ENCODE measurements around the gene MAP2K6. TPM values are rescaled to one million over a fixed set of nuclear protein-coding genes. Genes with fewer than 3 reads are reported as not detected.

The MAP2K6 gene
- total and polyA plus RNA-seq, 2 donors (not counting 3 experiments of a cell fraction or from before 2014, with no cell fraction given): 5.9 to 13.9 TPM

- FAIRE-seq: no peak
- no peaks in the 10 kb centered on the region for H3K9me3 ChIP-seq (replicated peaks; ENCODE audit: control insufficient read depth, insufficient read depth, low read length)
- peaks cover 65% of the 10 kb centered on the region for H3K4me1 ChIP-seq (ENCODE audit: control insufficient read depth, extremely low read depth, insufficient read depth, low read length)
- CTCF ChIA-PET: interaction anchor here (1.0 to 4.6 kb wide), 7 partner anchors 13 to 105 kb away, joined by 3 to 26 read pairs (median 4); no protein-coding TSS in a partner anchor
- peak overlapping the region; percentile 85 for H3K4me2 ChIP-seq (ENCODE audit: insufficient read depth, low read length)
- dilution Hi-C loops (cut with MboI; ENCODE audit: extremely low pct_ligation_motif_present, low sequenced_read_pairs): no loop called here
- peak; percentile 26 for DNase-seq (ENCODE audit: low read depth, low spot score)
- H3K9ac ChIP-seq (replicated peaks; ENCODE audit: extremely low read depth, insufficient read depth, low read length): peak overlapping the region; percentile 51
- no peaks in the 10 kb centered on the region for H3K27me3 ChIP-seq (ENCODE audit: control insufficient read depth in 2 of 2, insufficient read depth in 2 of 2, low read length in 2 of 2)
- TF ChIP-seq POLR2AphosphoS5 (IDR thresholded peaks at IDR 0.05; ENCODE audit: insufficient read depth, low read depth, low read length) (no peak), GATA2 (IDR thresholded peaks at IDR 0.05; ENCODE audit: insufficient read depth, insufficient read length, low read depth, low read length) (no peak), POLR2A (IDR thresholded peaks at IDR 0.05; ENCODE audit: low read depth, low read length) (no peak), EZH2 (IDR thresholded peaks at IDR 0.05; ENCODE audit: borderline replicate concordance, low read depth, low read length, severe bottlenecking) (no peak), MYC (IDR thresholded peaks at IDR 0.05; ENCODE audit: low read depth, low read length) (no peak), MAX (IDR thresholded peaks at IDR 0.05; ENCODE audit: insufficient read depth, insufficient read length) (no peak), CTCF (IDR thresholded peaks at IDR 0.05; ENCODE audit: extremely low read depth in 1 of 2, insufficient read depth in 1 of 2, low read depth in 1 of 2, low read length in 2 of 2) (no peak), FOS (IDR thresholded peaks at IDR 0.05; ENCODE audit: borderline replicate concordance, insufficient read depth, low read length) (no peak), JUN (IDR thresholded peaks at IDR 0.05; ENCODE audit: borderline replicate concordance, insufficient read depth, insufficient read length, low read depth) (no peak)
- no peaks in the 10 kb centered on the region for H3K36me3 ChIP-seq (ENCODE audit: control insufficient read depth in 2 of 2, extremely low read depth in 1 of 2, insufficient read depth in 2 of 2, low read length in 2 of 2)
- no peaks in the 10 kb centered on the region for H3K9me1 ChIP-seq (replicated peaks; ENCODE audit: control insufficient read depth, extremely low read depth, insufficient read depth, low read length)
- peak overlapping the region; percentile 72 for H3K27ac ChIP-seq (ENCODE audit: insufficient read depth, low read depth, low read length)
- BruUV-seq (replicated peaks): no TSS peak
- H4K20me1 ChIP-seq (replicated peaks; ENCODE audit: control insufficient read depth, extremely low read depth, insufficient read depth, low read length): no peaks in the 10 kb centered on the region
- intact Hi-C loops (cut with micrococcal nuclease): loop anchor here (5.0 to 10.0 kb wide), 2 partner anchors 749 to 1136 kb away; partner anchors contain the start of gene KCNJ2
- H2AFZ ChIP-seq (ENCODE audit: low read depth, low read length): no peak overlapping the region
- no peaks in the 10 kb centered on the region for H3K79me2 ChIP-seq (ENCODE audit: control insufficient read depth, insufficient read depth, low read length)
- H3K4me3 ChIP-seq (replicated peaks in 1 of 3; ENCODE audit: insufficient read depth in 1 of 3, low read depth in 1 of 3, low read length in 3 of 3): no peak overlapping the region
- POLR2A ChIA-PET: no interaction called here
Measured at GRCh38 chr17:69418535-69418934, 4.0 kb downstream of the MAP2K6 start.

Data from endothelial cell of umbilical vein (primary cell).